Uterus (tissue), 2 donors: ENCODE results near the gene CDT1.

Experiments
- POLR2A ChIP-seq, 2 donors: fragments of 450-650 bp; IDR thresholded peaks; one replicate each; pipeline ENCODE4 v1.6.1; 2016; ENCODE audit warnings: antibody characterized with exemption in 2 of 2, mild to moderate bottlenecking in 1 of 2, moderate library complexity in 1 of 2
- TF ChIP-seq, protein P1 (sequence below), 4 experiments: fragments of 200-600 bp in 2 of 4; fragments of 450-650 bp in 2 of 4; sonication (generic) in 2 of 4; IDR thresholded peaks; one replicate each; pipeline ENCODE4 v1.5.1; 2016 to 2019; ENCODE audit warnings: antibody characterized with exemption in 4 of 4, mild to moderate bottlenecking in 2 of 4, moderate library complexity in 1 of 4

DNA sequence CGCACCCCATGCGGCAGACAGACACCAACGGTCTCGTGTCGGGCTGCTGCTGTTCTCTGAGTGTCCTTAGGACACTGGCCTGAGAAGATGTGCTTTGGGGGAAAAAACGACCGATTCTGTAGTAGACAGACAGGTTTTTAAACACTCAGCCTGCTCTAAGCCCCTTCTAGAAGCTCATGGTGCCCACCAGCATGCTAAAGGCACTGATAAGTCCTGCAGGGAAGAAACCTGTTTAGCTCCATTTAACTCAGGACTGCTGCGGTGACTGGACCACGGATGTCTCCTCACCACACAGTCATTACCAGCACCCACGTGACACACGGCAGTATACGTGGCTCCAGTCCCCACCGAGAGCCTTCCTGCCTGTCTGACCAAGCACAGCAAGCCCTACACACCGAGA is 27.2 kb downstream of the CDT1 start:
- no peak for TF ChIP-seq POLR2A (IDR thresholded peaks at IDR 0.05)
- TF ChIP-seq, protein P1, sequence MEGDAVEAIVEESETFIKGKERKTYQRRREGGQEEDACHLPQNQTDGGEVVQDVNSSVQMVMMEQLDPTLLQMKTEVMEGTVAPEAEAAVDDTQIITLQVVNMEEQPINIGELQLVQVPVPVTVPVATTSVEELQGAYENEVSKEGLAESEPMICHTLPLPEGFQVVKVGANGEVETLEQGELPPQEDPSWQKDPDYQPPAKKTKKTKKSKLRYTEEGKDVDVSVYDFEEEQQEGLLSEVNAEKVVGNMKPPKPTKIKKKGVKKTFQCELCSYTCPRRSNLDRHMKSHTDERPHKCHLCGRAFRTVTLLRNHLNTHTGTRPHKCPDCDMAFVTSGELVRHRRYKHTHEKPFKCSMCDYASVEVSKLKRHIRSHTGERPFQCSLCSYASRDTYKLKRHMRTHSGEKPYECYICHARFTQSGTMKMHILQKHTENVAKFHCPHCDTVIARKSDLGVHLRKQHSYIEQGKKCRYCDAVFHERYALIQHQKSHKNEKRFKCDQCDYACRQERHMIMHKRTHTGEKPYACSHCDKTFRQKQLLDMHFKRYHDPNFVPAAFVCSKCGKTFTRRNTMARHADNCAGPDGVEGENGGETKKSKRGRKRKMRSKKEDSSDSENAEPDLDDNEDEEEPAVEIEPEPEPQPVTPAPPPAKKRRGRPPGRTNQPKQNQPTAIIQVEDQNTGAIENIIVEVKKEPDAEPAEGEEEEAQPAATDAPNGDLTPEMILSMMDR (IDR thresholded peaks at IDR 0.05) = no peak
